H9 (cell line): ENCODE data around the gene OTOF. TPM values are rescaled to one million over a fixed set of nuclear protein-coding genes. Genes with fewer than 3 reads are reported as not detected.

Source experiments
- DNase-seq: peaks from one replicate; pipeline ENCODE4 v3.0.0-alpha.2; 2017
- H2AFZ ChIP-seq: one replicate; pipeline ENCODE4 v1.6.1; 2013; ENCODE audit warnings: mild to moderate bottlenecking, low read length, control low read depth, moderate library complexity
- H2AK5ac ChIP-seq: 2 replicates; pipeline ENCODE4 v1.6.1; 2013; ENCODE audit warnings: low read length, control low read depth, mixed read lengths; ENCODE audit not compliant: insufficient read length
- H2BK120ac ChIP-seq: one replicate; pipeline ENCODE4 v1.6.1; 2013; ENCODE audit warnings: low read depth, mild to moderate bottlenecking, low read length, control low read depth, inconsistent platforms; ENCODE audit not compliant: poor library complexity, severe bottlenecking
- H2BK12ac ChIP-seq: 2 replicates; pipeline ENCODE4 v1.6.1; 2013; ENCODE audit warnings: low read length, control low read depth, mixed read lengths, low read depth; ENCODE audit not compliant: insufficient read length
- H2BK15ac ChIP-seq: 2 replicates; pipeline ENCODE4 v1.6.1; 2013; ENCODE audit warnings: low read depth, low read length, control low read depth
- H2BK20ac ChIP-seq: one replicate; pipeline ENCODE4 v1.6.1; 2013; ENCODE audit warnings: low read depth, mild to moderate bottlenecking, low read length, control low read depth, inconsistent platforms; ENCODE audit not compliant: poor library complexity, severe bottlenecking
- H2BK5ac ChIP-seq: 2 replicates; pipeline ENCODE4 v1.6.1; 2013; ENCODE audit warnings: low read length, control low read depth, mixed read lengths; ENCODE audit not compliant: insufficient read length
- H3K14ac ChIP-seq: 2 replicates; pipeline ENCODE4 v1.6.1; 2013; ENCODE audit warnings: low read length, control low read depth; ENCODE audit not compliant: insufficient read depth
- H3K18ac ChIP-seq: 2 replicates; pipeline ENCODE4 v1.6.1; 2013; ENCODE audit warnings: low read depth, mild to moderate bottlenecking, mixed read lengths, low read length, control low read depth; ENCODE audit not compliant: insufficient read length
- H3K23ac ChIP-seq: 2 replicates; pipeline ENCODE4 v1.6.1; 2013; ENCODE audit warnings: low read length, control low read depth, mixed read lengths, low read depth; ENCODE audit not compliant: insufficient read length
- H3K23me2 ChIP-seq: 2 replicates; pipeline ENCODE4 v1.6.1; 2013; ENCODE audit warnings: low read depth, mild to moderate bottlenecking, mixed read lengths, low read length, control low read depth; ENCODE audit not compliant: insufficient read length, poor library complexity, severe bottlenecking
- H3K27ac ChIP-seq: 2 replicates; pipeline ENCODE4 v1.5.1; 2013; ENCODE audit warnings: low read length, control low read depth, mixed read lengths, low read depth; ENCODE audit not compliant: insufficient read length
- H3K27me3 ChIP-seq: 2 replicates; pipeline ENCODE4 v1.6.1; 2013; ENCODE audit warnings: low read length, control low read depth, inconsistent platforms; ENCODE audit not compliant: insufficient read depth
- H3K4ac ChIP-seq: 2 replicates; pipeline ENCODE4 v1.6.1; 2013; ENCODE audit warnings: low read depth, mild to moderate bottlenecking, control low read depth, inconsistent platforms, low read length, moderate library complexity
- H3K4me1 ChIP-seq: 2 replicates; pipeline ENCODE4 v1.6.1; 2013; ENCODE audit warnings: low read length, control low read depth, inconsistent platforms; ENCODE audit not compliant: insufficient read depth
- H3K4me2 ChIP-seq: 2 replicates; pipeline ENCODE4 v1.6.1; 2013; ENCODE audit warnings: low read length, control low read depth, mixed read lengths; ENCODE audit not compliant: insufficient read length, insufficient read depth
- H3K56ac ChIP-seq: 2 replicates; pipeline ENCODE4 v1.6.1; 2013; ENCODE audit warnings: low read depth, mild to moderate bottlenecking, mixed read lengths, low read length, control low read depth; ENCODE audit not compliant: insufficient read length
- H3K79me1 ChIP-seq: 2 replicates; pipeline ENCODE4 v1.6.1; 2013; ENCODE audit warnings: low read depth, mild to moderate bottlenecking, moderate library complexity, low read length, control low read depth, inconsistent platforms; ENCODE audit not compliant: insufficient read depth, poor library complexity, severe bottlenecking
- H3K79me2 ChIP-seq: 2 replicates; pipeline ENCODE4 v1.6.1; 2013; ENCODE audit warnings: low read length, control low read depth, inconsistent platforms; ENCODE audit not compliant: insufficient read depth
- H3K9ac ChIP-seq: 2 replicates; pipeline ENCODE4 v1.6.1; 2013; ENCODE audit warnings: low read length, control low read depth, mixed read lengths; ENCODE audit not compliant: insufficient read length; ENCODE audit errors: extremely low read depth
- H3K9me3 ChIP-seq: one replicate; pipeline ENCODE4 v1.6.1; 2013; ENCODE audit warnings: low read depth, low read length, inconsistent platforms; ENCODE audit not compliant: control insufficient read depth
- H3T11ph ChIP-seq: one replicate; pipeline ENCODE4 v1.6.1; 2013; ENCODE audit warnings: mild to moderate bottlenecking, low read length, control low read depth, inconsistent platforms
- H4K20me1 ChIP-seq: one replicate; pipeline ENCODE4 v1.6.1; 2013; ENCODE audit not compliant: control insufficient read depth, insufficient read length, insufficient read depth
- H4K5ac ChIP-seq: 2 replicates; pipeline ENCODE4 v1.6.1; 2013; ENCODE audit warnings: low read depth, mild to moderate bottlenecking, mixed read lengths, low read length, control low read depth; ENCODE audit not compliant: insufficient read length
- H4K8ac ChIP-seq: replicated peaks from 2 replicates; pipeline ENCODE4 v1.6.1; 2013; ENCODE audit warnings: low read length, control low read depth, mixed read lengths, low read depth; ENCODE audit not compliant: insufficient read length
- H4K91ac ChIP-seq: 2 replicates; pipeline ENCODE4 v1.6.1; 2013; ENCODE audit warnings: low read depth, mild to moderate bottlenecking, moderate library complexity, mixed read lengths, low read length, control low read depth; ENCODE audit not compliant: insufficient read length
- H3K27ac Mint-ChIP-seq, 3 experiments: 2 replicates in 2 of 3; 3 replicates in 1 of 3; pipeline ENCODE4 v1.8.0; 2020 to 2021; ENCODE audit warnings: mixed read lengths in 3 of 3, mild to moderate bottlenecking in 1 of 3, moderate library complexity in 1 of 3
- H3K27me3 Mint-ChIP-seq: 2 replicates; pipeline ENCODE4 v1.8.0; 2021; ENCODE audit warnings: low read depth, mild to moderate bottlenecking, moderate library complexity, mixed read lengths
- H3K36me3 Mint-ChIP-seq, 3 experiments: 2 replicates in 2 of 3; 3 replicates in 1 of 3; pipeline ENCODE4 v1.8.0; 2020 to 2021; ENCODE audit warnings: low read depth in 3 of 3, mixed read lengths in 3 of 3; ENCODE audit not compliant: insufficient read depth in 1 of 3
- H3K4me1 Mint-ChIP-seq, 2 experiments: 2 replicates each; pipeline ENCODE4 v1.8.0; 2020; ENCODE audit warnings: mixed read lengths in 2 of 2
- H3K4me3 Mint-ChIP-seq, 2 experiments: 2 replicates in 1 of 2; 3 replicates in 1 of 2; pipeline ENCODE4 v1.8.0; 2020 to 2021; ENCODE audit warnings: mild to moderate bottlenecking in 2 of 2, mixed read lengths in 2 of 2, moderate library complexity in 1 of 2
- H3K9me3 Mint-ChIP-seq, 2 experiments: 2 replicates in 1 of 2; 3 replicates in 1 of 2; pipeline ENCODE4 v1.8.0; 2020; ENCODE audit warnings: mild to moderate bottlenecking in 2 of 2, mixed read lengths in 2 of 2, moderate library complexity in 1 of 2
- CTCF ChIP-seq: fragments of 200-600 bp; sonication (generic); conservative IDR thresholded peaks from 3 replicates; pipeline ENCODE4 v1.8.0; 2021; ENCODE audit warnings: antibody characterized with exemption, mild to moderate bottlenecking
- WGBS: extraction: QIAGEN DNeasy Blood & Tissue Kit; methylation state at CpG from one replicate; pipeline ENCODE4 v1.1.7; 2013; ENCODE audit warnings: missing lambda C conversion rate, low lambda C conversion rate, mixed read lengths; ENCODE audit not compliant: insufficient read length; ENCODE audit errors: extremely low coverage; 5-methylcytosine and 5-hydroxymethylcytosine counted together
- total RNA-seq: library from RNA; stranded (reverse); gene quantifications from 2 replicates; pipeline ENCODE4 v1.2.1, GENCODE V29; 2021

The OTOF gene
- total RNA-seq, 1 experiment from 2014 or later, result 0.35 TPM

- Histone ChIP-seq H3K23me2 (no peaks in the 10 kb centered on the region), H3K79me2 (no peaks in the 10 kb centered on the region), H2BK20ac (no peak overlapping the region), H4K5ac (no peak overlapping the region), H2BK12ac (no peak overlapping the region), H3K27ac (no peak overlapping the region), H2BK120ac (no peak overlapping the region), H4K20me1 (no peaks in the 10 kb centered on the region), H3K27me3 (no peaks in the 10 kb centered on the region), H3K79me1 (no peaks in the 10 kb centered on the region), H3K9ac (no peak overlapping the region), H3K14ac (0 out of 2 replicates have a peak overlapping the region, but pooled peaks have one; percentile 42), H3K4ac (no peak overlapping the region), H2AFZ (no peak overlapping the region), H3T11ph (no peak overlapping the region), H3K56ac (no peak overlapping the region), H4K8ac (no peak overlapping the region), H2AK5ac (no peak overlapping the region), H3K4me2 (no peak overlapping the region), H4K91ac (no peak overlapping the region), H3K18ac (peak overlapping the region; percentile 44), H3K9me3 (no peaks in the 10 kb centered on the region), H3K23ac (no peak overlapping the region), H2BK5ac (no peak overlapping the region), H2BK15ac (no peak overlapping the region), H3K4me1 (no peaks in the 10 kb centered on the region)
- H3K36me3 Mint-ChIP-seq, result no peaks in the 10 kb centered on the region
- DNase-seq, result no peak
- no peak for TF ChIP-seq CTCF
- H3K27me3 Mint-ChIP-seq, result no peaks in the 10 kb centered on the region; the same call in 1 of the 2 replicates
- peaks cover 40 to 60% of the 10 kb centered on the region in 2 experiments for H3K4me1 Mint-ChIP-seq
- WGBS, result no CpG with 5 or more reads among the region's 6 CpGs
- H3K4me3 Mint-ChIP-seq, result no peak overlapping the region
- no peaks in the 10 kb centered on the region for H3K9me3 Mint-ChIP-seq
- H3K27ac Mint-ChIP-seq, result peak overlapping the region in 2 of 3 experiments; percentile 44 to 70; a peak in 1 of 7 replicates
These were observed 15.8 kb downstream of the OTOF start for GRCh38 chr2:26462100-26462499.
